B cell (primary cell): ENCODE measurements around the gene MAPK10. TPM values are rescaled to one million over a fixed set of nuclear protein-coding genes. Genes with fewer than 3 reads are reported as not detected.

Experiments
- ATAC-seq: fragments of 200-7000 bp; cut with Tn5 transposase; one replicate; pipeline ENCODE4 v1.10.0; 2021; ENCODE audit warnings: low read depth, mild to moderate bottlenecking, moderate number of reproducible peaks, moderate library complexity
- CTCF ChIA-PET: fragments of 350-600 bp; sonication (Branson Sonifier 250); formaldehyde crosslinking; loops from one replicate; lab custom pipeline; 2021; ENCODE audit warnings: antibody characterized with exemption, inconsistent platforms; lab: Charles Lee
- POLR2A ChIA-PET: fragments of 350-600 bp; sonication (Branson Sonifier 250); formaldehyde crosslinking; loops from one replicate; lab custom pipeline; 2021; ENCODE audit warnings: antibody characterized with exemption; lab: Charles Lee
- DNase-seq: peaks from one replicate; pipeline ENCODE4 v3.0.0; 2013
- H2AFZ ChIP-seq: 2 replicates; pipeline ENCODE4 v1.6.1; 2012; ENCODE audit warnings: mild to moderate bottlenecking, low read depth, low read length; ENCODE audit not compliant: insufficient read depth, poor library complexity, severe bottlenecking
- H3K27ac ChIP-seq, 2 donors: 1 replicate in 1 of 2; 2 replicates in 1 of 2; pipeline ENCODE4 v1.5.1; 2012 to 2013; ENCODE audit warnings: low read length in 2 of 2, mild to moderate bottlenecking in 2 of 2, moderate library complexity in 1 of 2
- H3K27me3 ChIP-seq, 4 experiments: fragments of 200-600 bp in 1 of 4; sonication (generic) in 1 of 4; replicated peaks in 1 of 4; 1 replicate in 2 of 4; 2 replicates in 2 of 4; pipeline versions ENCODE4 v1.6.1 to v1.7.0; 2013 to 2016; ENCODE audit warnings: low read length in 3 of 4, mild to moderate bottlenecking in 2 of 4, mixed read lengths in 1 of 4, moderate library complexity in 1 of 4; ENCODE audit not compliant: insufficient read depth in 4 of 4, control insufficient read depth in 3 of 4; ENCODE audit errors: control extremely low read depth in 1 of 4
- H3K36me3 ChIP-seq, 2 experiments: replicated peaks in 1 of 2; 1 replicate in 1 of 2; 2 replicates in 1 of 2; pipeline versions ENCODE4 v1.6.1 to v1.7.1; 2013; ENCODE audit warnings: low read length in 1 of 2; ENCODE audit not compliant: insufficient read depth in 2 of 2, control insufficient read depth in 1 of 2; ENCODE audit errors: control extremely low read depth in 1 of 2, extremely low read depth in 1 of 2
- H3K4me1 ChIP-seq, 2 donors: fragments of 200-600 bp in 1 of 2; sonication (generic) in 1 of 2; 1 replicate in 1 of 2; 2 replicates in 1 of 2; pipeline versions ENCODE4 v1.5.1 to v1.6.1; 2013 to 2017; ENCODE audit warnings: low read length in 2 of 2; ENCODE audit not compliant: control insufficient read depth in 2 of 2, insufficient read depth in 2 of 2
- H3K4me2 ChIP-seq: replicated peaks from 2 replicates; pipeline ENCODE3; 2012; ENCODE audit warnings: mild to moderate bottlenecking, low read depth, low read length; ENCODE audit not compliant: poor library complexity, severe bottlenecking
- H3K4me3 ChIP-seq, 5 experiments: fragments of 200-600 bp in 1 of 5; sonication (generic) in 1 of 5; 1 replicate in 3 of 5; 2 replicates in 2 of 5; pipeline versions ENCODE4 v1.5.1 to v1.7.0; 2011 to 2016; ENCODE audit warnings: low read length in 4 of 5, mild to moderate bottlenecking in 4 of 5, low read depth in 2 of 5, control low read depth in 1 of 5, moderate library complexity in 1 of 5; ENCODE audit not compliant: insufficient read depth in 1 of 5; ENCODE audit errors: control extremely low read depth in 1 of 5, extremely low read depth in 1 of 5
- H3K79me2 ChIP-seq: fragments of 200-600 bp; sonication (generic); one replicate; pipeline ENCODE4 v1.6.0; 2016; ENCODE audit warnings: low read length; ENCODE audit not compliant: control insufficient read depth, insufficient read depth
- H3K9ac ChIP-seq: fragments of 200-600 bp; sonication (generic); 2 replicates; pipeline ENCODE4 v1.6.1; 2017; ENCODE audit warnings: mild to moderate bottlenecking, low read length, moderate library complexity
- H3K9me3 ChIP-seq, 3 donors: one replicate each; pipeline versions ENCODE4 v1.6.1 to v1.7.1; 2013; ENCODE audit warnings: low read length in 2 of 3; ENCODE audit not compliant: control insufficient read depth in 2 of 3, insufficient read depth in 1 of 3; ENCODE audit errors: control extremely low read depth in 1 of 3
- H4K20me1 ChIP-seq: 2 replicates; pipeline ENCODE4 v1.6.0; 2012; ENCODE audit warnings: mild to moderate bottlenecking, low read length; ENCODE audit not compliant: insufficient read depth, control insufficient read depth, poor library complexity, severe bottlenecking
- H3K27ac Mint-ChIP-seq: one replicate; pipeline ENCODE4 v1.8.0; 2021; ENCODE audit warnings: mixed read lengths
- H3K27me3 Mint-ChIP-seq: one replicate; pipeline ENCODE4 v1.8.0; 2021; ENCODE audit warnings: mixed read lengths
- H3K4me1 Mint-ChIP-seq: one replicate; pipeline ENCODE4 v1.8.0; 2021; ENCODE audit warnings: mixed read lengths
- H3K4me3 Mint-ChIP-seq: one replicate; pipeline ENCODE4 v1.8.0; 2021; ENCODE audit warnings: mixed read lengths
- H3K9me3 Mint-ChIP-seq: one replicate; pipeline ENCODE4 v1.8.0; 2022; ENCODE audit warnings: mixed read lengths; ENCODE audit not compliant: insufficient read depth
- EZH2 ChIP-seq: IDR thresholded peaks from 2 replicates; pipeline ENCODE4 v1.6.1; 2012; ENCODE audit warnings: borderline replicate concordance, low read depth, mild to moderate bottlenecking, moderate library complexity, low read length; ENCODE audit not compliant: insufficient read depth, poor library complexity, severe bottlenecking
- WGBS: methylation state at CpG from one replicate; pipeline ENCODE4 v1.1.5; 2013; ENCODE audit warnings: missing lambda C conversion rate; ENCODE audit not compliant: insufficient coverage; 5-methylcytosine and 5-hydroxymethylcytosine counted together
- intact Hi-C: fragments of 100-400 bp; cut with micrococcal nuclease; formaldehyde crosslinking; loops from one replicate; pipeline ENCODE4 v1.10.0; 2022
- polyA minus RNA-seq: library from RNA; depleted of rRNA, polyadenylated mRNA; stranded (reverse); fragments of >200 nt; gene quantifications from 2 replicates; pipeline ENCODE4 v1.2.3, GENCODE V29; 2012
- polyA plus RNA-seq: library from polyadenylated mRNA; depleted of rRNA; stranded (reverse); fragments of >200 nt; gene quantifications from 2 replicates; pipeline ENCODE4 v1.2.3, GENCODE V29; 2012
- total RNA-seq, 2 donors: library from RNA; stranded (reverse); fragments of 120-200 nt in 1 of 2; gene quantifications; 1 replicate in 1 of 2; 2 replicates in 1 of 2; pipeline versions ENCODE4 v1.2.3 to v1.2.4, GENCODE V29; 2013 to 2022
- TF ChIP-seq, protein P1 (sequence below): fragments of 200-600 bp; IDR thresholded peaks from one replicate; pipeline ENCODE4 v1.8.0; 2022; ENCODE audit warnings: antibody characterized with exemption, mild to moderate bottlenecking

The MAPK10 gene
- total RNA-seq, result 3.1 and 3.7 TPM in 2 replicates
- total RNA-seq (2013), result 0.56 TPM
- 0.03 and 0.10 TPM in 2 replicates for polyA plus RNA-seq
- 0.86 TPM in 1 of 2 replicates, not detected in the other for polyA minus RNA-seq

DNA sequence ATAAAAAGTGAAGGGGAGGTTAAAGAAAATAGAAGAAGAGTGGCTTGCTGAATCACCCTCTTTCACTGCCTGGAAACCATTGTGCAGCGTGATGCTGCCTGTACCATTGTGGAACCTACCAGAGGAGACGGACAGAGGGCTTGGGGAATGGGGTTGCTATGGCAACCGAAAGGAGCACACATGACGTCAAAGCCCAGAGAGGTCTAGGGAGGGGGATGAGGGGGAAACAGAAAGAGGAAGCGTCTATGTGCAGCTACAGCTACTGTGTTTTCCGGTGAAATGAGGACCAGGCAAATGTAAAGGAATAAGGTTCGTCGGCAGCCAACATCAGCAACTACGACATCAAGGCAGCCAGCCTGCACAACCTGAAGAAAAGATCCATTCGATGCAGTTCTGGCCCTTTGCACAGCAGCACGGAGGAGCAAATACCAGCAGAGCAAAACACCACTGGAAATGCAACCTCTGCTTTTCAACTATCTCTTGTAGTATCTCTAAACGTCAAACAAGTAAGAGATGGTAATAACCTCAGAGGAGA is at the start of gene MAPK10:
Gene MAPK10, minus strand, starts transcription at position 110 of the 535 bp plus-strand sequence.
- 1% methylated on average over 9 of the region's 12 CpGs for WGBS
- peak within 1 kb of the TSS; percentile 72 for H3K4me2 ChIP-seq
- POLR2A ChIA-PET, result interaction anchor here (0.7 kb wide), 1 partner anchor 1026 kb away, joined by 4 read pairs; no protein-coding TSS in a partner anchor

DNA sequence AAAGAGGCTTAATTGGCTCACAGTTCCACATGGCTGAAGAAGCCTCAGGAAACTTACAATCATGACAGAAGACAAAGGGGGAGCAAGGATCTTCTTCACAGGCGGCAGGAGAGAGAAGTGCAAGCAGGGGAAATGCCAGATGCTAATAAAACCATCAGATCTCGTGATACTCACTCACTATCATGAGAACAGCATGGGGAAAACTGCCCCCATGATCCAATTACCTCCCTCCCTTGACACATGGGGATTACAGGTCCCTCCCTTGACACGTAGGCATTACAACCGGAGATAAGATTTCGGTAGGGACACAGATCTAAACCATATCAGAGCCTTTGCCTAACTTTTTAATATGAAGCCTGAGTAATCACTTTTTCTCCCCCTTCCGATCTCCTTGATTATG is 43.7 kb upstream of the MAPK10 start:
- no peak overlapping the region for H3K27ac Mint-ChIP-seq
- H3K27me3 Mint-ChIP-seq, result peaks cover 10% of the 10 kb centered on the region
- ATAC-seq (no peak), DNase-seq (no peak)
- no peaks in the 10 kb centered on the region for H3K4me1 ChIP-seq
- H3K27me3 ChIP-seq, result no peaks in the 10 kb centered on the region
- no peak overlapping the region for H3K27ac ChIP-seq
- no peaks in the 10 kb centered on the region for H3K36me3 ChIP-seq
- H3K4me1 Mint-ChIP-seq, result no peaks in the 10 kb centered on the region
- POLR2A ChIA-PET, result no interaction called here
- no peak overlapping the region for H3K4me2 ChIP-seq
- no peaks in the 10 kb centered on the region for H4K20me1 ChIP-seq
- H3K4me3 ChIP-seq, result no peak overlapping the region
- CTCF ChIA-PET, result no interaction called here
- TF ChIP-seq EZH2, result no peak
- TF ChIP-seq, protein P1, sequence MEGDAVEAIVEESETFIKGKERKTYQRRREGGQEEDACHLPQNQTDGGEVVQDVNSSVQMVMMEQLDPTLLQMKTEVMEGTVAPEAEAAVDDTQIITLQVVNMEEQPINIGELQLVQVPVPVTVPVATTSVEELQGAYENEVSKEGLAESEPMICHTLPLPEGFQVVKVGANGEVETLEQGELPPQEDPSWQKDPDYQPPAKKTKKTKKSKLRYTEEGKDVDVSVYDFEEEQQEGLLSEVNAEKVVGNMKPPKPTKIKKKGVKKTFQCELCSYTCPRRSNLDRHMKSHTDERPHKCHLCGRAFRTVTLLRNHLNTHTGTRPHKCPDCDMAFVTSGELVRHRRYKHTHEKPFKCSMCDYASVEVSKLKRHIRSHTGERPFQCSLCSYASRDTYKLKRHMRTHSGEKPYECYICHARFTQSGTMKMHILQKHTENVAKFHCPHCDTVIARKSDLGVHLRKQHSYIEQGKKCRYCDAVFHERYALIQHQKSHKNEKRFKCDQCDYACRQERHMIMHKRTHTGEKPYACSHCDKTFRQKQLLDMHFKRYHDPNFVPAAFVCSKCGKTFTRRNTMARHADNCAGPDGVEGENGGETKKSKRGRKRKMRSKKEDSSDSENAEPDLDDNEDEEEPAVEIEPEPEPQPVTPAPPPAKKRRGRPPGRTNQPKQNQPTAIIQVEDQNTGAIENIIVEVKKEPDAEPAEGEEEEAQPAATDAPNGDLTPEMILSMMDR, result no peak
- WGBS, result 85% methylated on average over 4 of the region's 6 CpGs
- no peaks in the 10 kb centered on the region for H3K9me3 Mint-ChIP-seq
- no peaks in the 10 kb centered on the region for H3K79me2 ChIP-seq
- no peaks in the 10 kb centered on the region for H3K9me3 ChIP-seq
- intact Hi-C loops, result no loop called here
- no peak overlapping the region for H3K4me3 Mint-ChIP-seq
- H2AFZ ChIP-seq, result no peak overlapping the region
- H3K9ac ChIP-seq, result no peak overlapping the region

More for the DNA sequence above, at the start of gene MAPK10:
- H3K27me3 Mint-ChIP-seq, result no peaks in the 10 kb centered on the region
- ATAC-seq, result peak; percentile 97
- Histone ChIP-seq H3K9me3 (no peaks in the 10 kb centered on the region), H3K4me1 (peaks cover 8 to 10% of the 10 kb centered on the region in 2 donors), H2AFZ (peak within 1 kb of the TSS; percentile 65), H3K27me3 (no peaks in the 10 kb centered on the region), H3K4me3 (peak within 1 kb of the TSS; percentile 38 to 63 (median 56)), H3K27ac (peak within 1 kb of the TSS; percentile 50 to 74), H3K79me2 (no peaks in the 10 kb centered on the region), H3K9ac (peak within 1 kb of the TSS; percentile 54), H4K20me1 (no peaks in the 10 kb centered on the region), H3K36me3 (no peaks in the 10 kb centered on the region)
- TF ChIP-seq, protein P1, result no peak
- no peak for TF ChIP-seq EZH2
- H3K27ac Mint-ChIP-seq, result peak within 1 kb of the TSS; percentile 91
- H3K4me1 Mint-ChIP-seq, result peaks cover 19% of the 10 kb centered on the region
- peak within 1 kb of the TSS; percentile 90 for H3K4me3 Mint-ChIP-seq
- CTCF ChIA-PET, result no interaction called here
- DNase-seq, result peak; percentile 95
- intact Hi-C loops, result loop anchor here (2.0 to 10.0 kb wide), 3 partner anchors 577 to 862 kb away; partner anchors contain the start of gene KLHL8
- no peaks in the 10 kb centered on the region for H3K9me3 Mint-ChIP-seq
